ENCODE results near the gene GRHL3. TPM values are rescaled to one million over a fixed set of nuclear protein-coding genes. Genes with fewer than 3 reads are reported as not detected.

GRHL3 gene
- total RNA-seq, 4 donors from 2014 or later: not detected

- 56 to 62% methylated on average over 4 of the region's 4 CpGs for WGBS, 2 donors
- H3K36me3 ChIP-seq: no peaks in the 10 kb centered on the region
- no peaks in the 10 kb centered on the region for H3K9me3 ChIP-seq
- no peak overlapping the region for H3K4me3 ChIP-seq
- no peak for DNase-seq (ENCODE audit: low spot score in 2 of 2)
- no peak overlapping the region for H3K27ac ChIP-seq
- TF ChIP-seq EP300 (IDR thresholded peaks at IDR 0.05) (no peak), POLR2A (IDR thresholded peaks at IDR 0.05) (no peak), CTCF (IDR thresholded peaks at IDR 0.05) (no peak)
- peaks cover 0 to 22% of the 10 kb centered on the region in 2 donors for H3K27me3 ChIP-seq
- peaks cover 0 to 7% (median 0%) of the 10 kb centered on the region in 4 donors for H3K4me1 ChIP-seq
Observed at GRCh38 chr1:24301785-24302175, 17.4 kb upstream of the GRHL3 start.

- Histone ChIP-seq H3K27me3 (peaks cover 0 to 24% of the 10 kb centered on the region in 2 donors), H3K27ac (no peak overlapping the region), H3K4me1 (peaks cover 0 to 7% (median 0%) of the 10 kb centered on the region in 4 donors), H3K9me3 (no peaks in the 10 kb centered on the region), H3K4me3 (no peak overlapping the region), H3K36me3 (no peaks in the 10 kb centered on the region)
- TF ChIP-seq EP300 (IDR thresholded peaks at IDR 0.05) (no peak), POLR2A (IDR thresholded peaks at IDR 0.05) (no peak), CTCF (IDR thresholded peaks at IDR 0.05) (no peak)
- 74 to 86% methylated on average over 3 of the region's 3 CpGs for WGBS, 2 donors
- DNase-seq (ENCODE audit: low spot score in 2 of 2): no peak
Observed at GRCh38 chr1:24302209-24302611, 16.9 kb upstream of the GRHL3 start.

- Histone ChIP-seq H3K4me1 (peaks cover 0 to 7% (median 0%) of the 10 kb centered on the region in 4 donors), H3K4me3 (no peak overlapping the region), H3K36me3 (no peaks in the 10 kb centered on the region), H3K9me3 (no peaks in the 10 kb centered on the region), H3K27ac (no peak overlapping the region), H3K27me3 (peaks cover 0 to 30% of the 10 kb centered on the region in 2 donors)
- no peak for DNase-seq (ENCODE audit: low spot score in 2 of 2)
- TF ChIP-seq CTCF (IDR thresholded peaks at IDR 0.05) (no peak), EP300 (IDR thresholded peaks at IDR 0.05) (no peak), POLR2A (IDR thresholded peaks at IDR 0.05) (no peak)
- WGBS, 2 donors: 90 to 92% methylated on average over 4 of the region's 4 CpGs
Observed at GRCh38 chr1:24303600-24303999, 15.6 kb upstream of the GRHL3 start.

GRCh38 chr1:24304763-24305162 is 14.4 kb upstream of the GRHL3 start:
- 71 to 72% methylated on average over 3 of the region's 3 CpGs for WGBS, 2 donors

More at GRCh38 chr1:24304763-24305162, 14.4 kb upstream of the GRHL3 start:
- H3K36me3 ChIP-seq: no peaks in the 10 kb centered on the region
- no peak overlapping the region for H3K27ac ChIP-seq
- peaks cover 0 to 7% (median 0%) of the 10 kb centered on the region in 4 donors for H3K4me1 ChIP-seq
- TF ChIP-seq CTCF (IDR thresholded peaks at IDR 0.05): no peak
- no peak overlapping the region for H3K4me3 ChIP-seq
- peaks cover 0 to 30% of the 10 kb centered on the region in 2 donors for H3K27me3 ChIP-seq
- no peak for DNase-seq (ENCODE audit: low spot score in 2 of 2)
- H3K9me3 ChIP-seq: no peaks in the 10 kb centered on the region

All from tibial nerve (tissue), 4 donors.